A673 (cell line): Measurements from ENCODE around the gene NPC1L1. TPM values are rescaled to one million over a fixed set of nuclear protein-coding genes. Genes with fewer than 3 reads are reported as not detected.
A peak's percentile ranks its signal among the peaks of the same experiment; 100 is the strongest.

Experiments used
- BruUV-seq: library from RNA; stranded (reverse); fragments of 400-500 nt; replicated peaks from 2 replicates; lab custom pipeline; 2021; lab: Mats Ljungman, UMichigan
- CTCF ChIA-PET: fragments of 300-600 bp; sonication (Branson Sonifier 250); formaldehyde crosslinking; loops from one replicate; lab custom pipeline; 2022; ENCODE audit warnings: antibody characterized with exemption; lab: Charles Lee
- POLR2A ChIA-PET: fragments of 300-600 bp; sonication (Branson Sonifier 250); formaldehyde crosslinking; loops from one replicate; lab custom pipeline; 2022; ENCODE audit warnings: antibody characterized with exemption; ENCODE audit not compliant: low non-redundant PET; lab: Charles Lee
- DNase-seq: peaks from one replicate; pipeline ENCODE4 v3.0.0-alpha.2; 2015; ENCODE audit warnings: low spot score
- H3K27ac ChIP-seq: fragments of 200-600 bp; sonication (generic); 2 replicates; pipeline ENCODE4 v1.5.1; 2016; ENCODE audit warnings: mixed run types, low read depth, mild to moderate bottlenecking, mixed read lengths, antibody characterized with exemption, low read length; ENCODE audit not compliant: poor library complexity, severe bottlenecking
- H3K27me3 ChIP-seq: fragments of 200-600 bp; sonication (generic); replicated peaks from 2 replicates; pipeline ENCODE4 v1.6.1; 2017; ENCODE audit warnings: mixed run types, low read depth, mild to moderate bottlenecking, mixed read lengths, antibody characterized with exemption, low read length; ENCODE audit not compliant: insufficient read depth, poor library complexity
- H3K36me3 ChIP-seq: fragments of 200-600 bp; sonication (generic); 2 replicates; pipeline ENCODE4 v1.6.1; 2016; ENCODE audit warnings: mixed run types, mild to moderate bottlenecking, mixed read lengths, antibody characterized with exemption, low read length; ENCODE audit not compliant: insufficient read depth, poor library complexity, severe bottlenecking
- H3K4me1 ChIP-seq: fragments of 200-600 bp; sonication (generic); 2 replicates; pipeline ENCODE4 v1.6.1; 2017; ENCODE audit warnings: mixed run types, mild to moderate bottlenecking, mixed read lengths, antibody characterized with exemption, low read length; ENCODE audit not compliant: insufficient read depth, poor library complexity, severe bottlenecking
- H3K4me3 ChIP-seq: fragments of 200-600 bp; sonication (generic); 2 replicates; pipeline ENCODE4 v1.5.1; 2016; ENCODE audit warnings: low read depth, mixed run types, mild to moderate bottlenecking, mixed read lengths, low read length; ENCODE audit not compliant: poor library complexity, severe bottlenecking
- H3K9me3 ChIP-seq: fragments of 200-600 bp; sonication (generic); 2 replicates; pipeline ENCODE4 v1.6.1; 2016; ENCODE audit warnings: mixed run types, low read depth, mild to moderate bottlenecking, mixed read lengths, antibody characterized with exemption, low read length; ENCODE audit not compliant: poor library complexity, severe bottlenecking
- CTCF ChIP-seq: fragments of 300-800, 200-600 bp; sonication (generic); conservative IDR thresholded peaks from 2 replicates; pipeline ENCODE4 v1.5.1; 2017; ENCODE audit warnings: low read depth, mild to moderate bottlenecking, antibody characterized with exemption, low read length, moderate library complexity, mixed read lengths
- EZH2 ChIP-seq: fragments of 200-600 bp; sonication (generic); IDR thresholded peaks from 2 replicates; pipeline ENCODE4 v1.6.1; 2017; ENCODE audit warnings: borderline replicate concordance, low read depth, mild to moderate bottlenecking, mixed read lengths, antibody characterized with exemption, low read length; ENCODE audit not compliant: poor library complexity, severe bottlenecking
- intact Hi-C: fragments of 100-400 bp; cut with micrococcal nuclease; formaldehyde crosslinking; loops from one replicate; pipeline ENCODE4 v1.10.0; 2022; ENCODE audit not compliant: unreplicated experiment
- total RNA-seq: library from RNA; stranded (reverse); gene quantifications from 2 replicates; pipeline ENCODE4 v1.2.3, GENCODE V29; 2021

Gene NPC1L1
- total RNA-seq, 1 experiment from 2014 or later: not detected

- TF ChIP-seq CTCF (peak; percentile 41), EZH2 (no peak)
- ChIA-PET POLR2A (interaction anchor here (0.6 to 0.9 kb wide), 2 partner anchors 9 to 1497 kb away, joined by 3 to 4 read pairs; no protein-coding TSS in a partner anchor), CTCF (interaction anchor here (0.6 kb wide), 1 partner anchor 709 kb away, joined by 3 read pairs; no protein-coding TSS in a partner anchor)
- BruUV-seq: no TSS peak
- no peaks in the 10 kb centered on the region for H3K4me1 ChIP-seq
- no peaks in the 10 kb centered on the region for H3K27me3 ChIP-seq
- intact Hi-C loops: no loop called here
- H3K36me3 ChIP-seq: no peaks in the 10 kb centered on the region
- peak within 1 kb of the TSS; percentile 99 for H3K27ac ChIP-seq
- peak; percentile 92 for DNase-seq
- H3K4me3 ChIP-seq: peak within 1 kb of the TSS; percentile 81
- no peaks in the 10 kb centered on the region for H3K9me3 ChIP-seq
These were observed 50.6 kb downstream of the NPC1L1 start, which contains the start of gene NUDCD3 for GRCh38 chr7:44490351-44491200. Gene NUDCD3, minus strand, starts transcription at chr7:44490658. Its CDS starts 58 bp downstream, at chr7:44490600.

DNA sequence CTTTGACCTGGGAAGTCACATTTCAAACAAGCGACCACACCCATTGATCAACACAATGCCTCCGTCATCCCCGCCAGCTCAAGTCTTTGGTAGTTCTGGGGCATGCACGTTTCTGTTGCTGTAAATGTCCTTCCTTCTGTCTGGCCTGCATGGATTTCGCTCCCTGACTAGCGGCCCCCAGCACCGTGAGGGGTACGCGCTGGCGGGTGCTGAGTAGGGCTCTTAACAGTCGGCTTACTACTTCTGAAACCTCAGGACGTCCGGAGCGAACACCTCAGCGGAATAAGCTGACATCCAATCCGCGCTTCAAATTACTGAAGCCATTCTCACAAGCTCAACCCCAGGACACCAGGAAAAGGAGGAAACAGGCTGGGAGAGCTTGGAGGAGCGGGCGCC is 51.2 kb downstream of the NPC1L1 start:
- no peak for DNase-seq
- ChIA-PET POLR2A (interaction anchor here (0.6 to 0.9 kb wide), 2 partner anchors 9 to 1496 kb away, joined by 3 to 4 read pairs; no protein-coding TSS in a partner anchor), CTCF (interaction anchor here (0.6 kb wide), 1 partner anchor 710 kb away, joined by 3 read pairs; no protein-coding TSS in a partner anchor)
- BruUV-seq: TSS peak; percentile 53
- intact Hi-C loops: loop anchor here (10.0 kb wide), 1 partner anchor 645 kb away; no protein-coding TSS in a partner anchor
- Histone ChIP-seq H3K36me3 (peaks cover 2% of the 10 kb centered on the region), H3K4me1 (no peaks in the 10 kb centered on the region), H3K27me3 (no peaks in the 10 kb centered on the region), H3K27ac (peak overlapping the region; percentile 99), H3K9me3 (no peaks in the 10 kb centered on the region), H3K4me3 (peak overlapping the region; percentile 81)
- TF ChIP-seq EZH2 (no peak), CTCF (no peak)

GRCh38 chr7:44488955-44489354 is 52.2 kb downstream of the NPC1L1 start:
- POLR2A ChIA-PET: no interaction called here

More at GRCh38 chr7:44488955-44489354, 52.2 kb downstream of the NPC1L1 start:
- CTCF ChIA-PET: no interaction called here
- H3K36me3 ChIP-seq: peaks cover 12% of the 10 kb centered on the region
- H3K27me3 ChIP-seq: no peaks in the 10 kb centered on the region
- intact Hi-C loops: loop anchor here (10.0 kb wide), 1 partner anchor 646 kb away; no protein-coding TSS in a partner anchor
- peaks cover 4% of the 10 kb centered on the region for H3K9me3 ChIP-seq
- TF ChIP-seq CTCF: no peak
- TF ChIP-seq EZH2: no peak
- peak overlapping the region; percentile 81 for H3K4me3 ChIP-seq
- BruUV-seq: no TSS peak
- H3K27ac ChIP-seq: no peak overlapping the region
- DNase-seq: no peak
- no peaks in the 10 kb centered on the region for H3K4me1 ChIP-seq
